Keratinocyte (primary cell): ENCODE results near the gene ADGRG6.

ENCODE experiments used
- EZH2 ChIP-seq: IDR thresholded peaks from one replicate; pipeline ENCODE4 v1.6.1; 2012; ENCODE audit warnings: inconsistent platforms, mild to moderate bottlenecking, low read length, moderate library complexity
- TF ChIP-seq, protein P1 (sequence below), 3 experiments: IDR thresholded peaks in 1 of 3; conservative IDR thresholded peaks in 1 of 3; optimal IDR thresholded peaks in 1 of 3; 2 replicates in 2 of 3; 3 replicates in 1 of 3; pipeline versions ENCODE3 to v1.5.1; 2011; ENCODE audit warnings: low read length in 3 of 3, mild to moderate bottlenecking in 3 of 3, moderate library complexity in 2 of 3, control low read depth in 1 of 3, inconsistent platforms in 1 of 3; ENCODE audit not compliant: insufficient read depth in 2 of 3; ENCODE audit errors: extremely low read depth in 1 of 3

DNA sequence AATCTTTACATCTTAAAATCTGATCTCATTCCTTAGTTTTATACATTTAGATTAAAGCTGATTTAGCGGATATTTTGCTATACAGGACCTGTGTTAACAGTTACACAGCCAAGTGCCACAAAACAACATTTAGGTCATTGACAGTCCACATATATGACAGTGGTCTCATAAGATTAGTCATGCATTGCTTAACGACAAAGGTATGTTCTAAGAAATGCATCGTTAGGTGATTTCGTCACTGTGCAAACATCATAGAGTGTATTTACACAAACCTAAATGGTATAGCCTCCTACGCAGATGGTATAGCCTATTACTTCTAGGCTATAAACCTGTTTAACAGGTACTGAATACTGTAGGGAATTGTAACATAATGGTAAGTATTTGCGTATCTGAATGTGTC lies 21.6 kb downstream of the ADGRG6 start:
- TF ChIP-seq, protein P1, sequence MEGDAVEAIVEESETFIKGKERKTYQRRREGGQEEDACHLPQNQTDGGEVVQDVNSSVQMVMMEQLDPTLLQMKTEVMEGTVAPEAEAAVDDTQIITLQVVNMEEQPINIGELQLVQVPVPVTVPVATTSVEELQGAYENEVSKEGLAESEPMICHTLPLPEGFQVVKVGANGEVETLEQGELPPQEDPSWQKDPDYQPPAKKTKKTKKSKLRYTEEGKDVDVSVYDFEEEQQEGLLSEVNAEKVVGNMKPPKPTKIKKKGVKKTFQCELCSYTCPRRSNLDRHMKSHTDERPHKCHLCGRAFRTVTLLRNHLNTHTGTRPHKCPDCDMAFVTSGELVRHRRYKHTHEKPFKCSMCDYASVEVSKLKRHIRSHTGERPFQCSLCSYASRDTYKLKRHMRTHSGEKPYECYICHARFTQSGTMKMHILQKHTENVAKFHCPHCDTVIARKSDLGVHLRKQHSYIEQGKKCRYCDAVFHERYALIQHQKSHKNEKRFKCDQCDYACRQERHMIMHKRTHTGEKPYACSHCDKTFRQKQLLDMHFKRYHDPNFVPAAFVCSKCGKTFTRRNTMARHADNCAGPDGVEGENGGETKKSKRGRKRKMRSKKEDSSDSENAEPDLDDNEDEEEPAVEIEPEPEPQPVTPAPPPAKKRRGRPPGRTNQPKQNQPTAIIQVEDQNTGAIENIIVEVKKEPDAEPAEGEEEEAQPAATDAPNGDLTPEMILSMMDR (optimal IDR thresholded peaks at IDR 0.05 in 1 of 3, IDR thresholded peaks at IDR 0.05 in 1 of 3, conservative IDR thresholded peaks at IDR 0.05 in 1 of 3; ENCODE audit: extremely low read depth in 1 of 3, insufficient read depth in 2 of 3, low read length in 3 of 3) = no peak
- TF ChIP-seq EZH2 = no peak
